OCI-LY1 (cell line): Measurements from ENCODE around the gene RASA3.

Experiments used
- H2AFZ ChIP-seq: fragments of 200-600 bp; sonication (generic), shearing (Covaris generic); 2 replicates; pipeline ENCODE4 v1.6.0; 2014; ENCODE audit warnings: antibody characterized with exemption, mild to moderate bottlenecking, low read length
- H3F3A ChIP-seq: fragments of 200-600 bp; sonication (generic), shearing (Covaris generic); 2 replicates; pipeline ENCODE4 v1.6.0; 2014; ENCODE audit warnings: mild to moderate bottlenecking, antibody characterized with exemption, low read length, moderate library complexity; ENCODE audit not compliant: insufficient read depth
- H3K27ac ChIP-seq: fragments of 200-600 bp; sonication (generic); 2 replicates; pipeline ENCODE4 v1.5.1; 2014; ENCODE audit warnings: low read length, mixed run types, mild to moderate bottlenecking, low read depth; ENCODE audit not compliant: poor library complexity, severe bottlenecking
- H3K27me3 ChIP-seq: fragments of 200-600 bp; sonication (generic); 2 replicates; pipeline ENCODE4 v1.6.0; 2014; ENCODE audit warnings: antibody characterized with exemption, mild to moderate bottlenecking, low read length, moderate library complexity; ENCODE audit not compliant: insufficient read depth
- H3K36me3 ChIP-seq: fragments of 200-600 bp; sonication (generic); 2 replicates; pipeline ENCODE4 v1.6.1; 2014; ENCODE audit warnings: mild to moderate bottlenecking, antibody characterized with exemption, low read length, moderate library complexity, mixed read lengths; ENCODE audit not compliant: insufficient read depth
- H3K4me1 ChIP-seq: fragments of 200-600 bp; sonication (generic); 2 replicates; pipeline ENCODE4 v1.5.1; 2014; ENCODE audit warnings: mild to moderate bottlenecking, low read length, moderate library complexity; ENCODE audit not compliant: insufficient read depth, severe bottlenecking
- H3K4me2 ChIP-seq: fragments of 200-600 bp; sonication (generic), shearing (Covaris generic); 2 replicates; pipeline ENCODE4 v1.6.1; 2014; ENCODE audit warnings: low read length
- H3K4me3 ChIP-seq: fragments of 200-600 bp; sonication (generic); 2 replicates; pipeline ENCODE4 v1.5.1; 2014; ENCODE audit warnings: low read length, low read depth, mild to moderate bottlenecking, mixed read lengths; ENCODE audit not compliant: poor library complexity, severe bottlenecking
- H3K79me2 ChIP-seq: fragments of 200-600 bp; shearing (Covaris generic); 2 replicates; pipeline ENCODE4 v1.6.1; 2016; ENCODE audit warnings: mixed run types, low read length, mixed read lengths; ENCODE audit not compliant: insufficient read depth
- H3K9ac ChIP-seq: fragments of 200-600 bp; sonication (generic), shearing (Covaris generic); 2 replicates; pipeline ENCODE4 v1.6.1; 2014; ENCODE audit warnings: mild to moderate bottlenecking, low read length, mixed read lengths
- H3K9me2 ChIP-seq: fragments of 200-600 bp; sonication (generic), shearing (Covaris generic); 2 replicates; pipeline ENCODE4 v1.6.1; 2014; ENCODE audit warnings: low read depth, mild to moderate bottlenecking, low read length, mixed read lengths
- H3K9me3 ChIP-seq: fragments of 200-600 bp; shearing (Covaris generic); 2 replicates; pipeline ENCODE4 v1.6.1; 2014; ENCODE audit warnings: low read length, mixed read lengths
- H4K20me1 ChIP-seq: fragments of 200-600 bp; sonication (generic), shearing (Covaris generic); 2 replicates; pipeline ENCODE4 v1.6.0; 2016; ENCODE audit warnings: mild to moderate bottlenecking, low read length; ENCODE audit not compliant: insufficient read depth
- CTCF ChIP-seq: fragments of 200-600 bp; sonication (generic), shearing (Covaris generic); IDR thresholded peaks from 2 replicates; pipeline ENCODE4 v1.5.1; 2017; ENCODE audit warnings: mild to moderate bottlenecking, antibody characterized with exemption, low read length, moderate library complexity, mixed read lengths
- EZH2 ChIP-seq: fragments of 200-600 bp; sonication (generic), shearing (Covaris generic); IDR thresholded peaks from 2 replicates; pipeline ENCODE4 v1.8.0; 2017; ENCODE audit warnings: borderline replicate concordance, mixed run types, mild to moderate bottlenecking, antibody characterized with exemption, low read length, moderate library complexity, mixed read lengths

Gene RASA3

GRCh38 chr13:114016321-114017027 lies 115.9 kb downstream of the RASA3 start:
- H3K9ac ChIP-seq, result no peak overlapping the region
- no peak overlapping the region for H3K4me2 ChIP-seq
- TF ChIP-seq CTCF (no peak), EZH2 (no peak)
- H3K9me3 ChIP-seq, result no peaks in the 10 kb centered on the region
- peaks cover 15% of the 10 kb centered on the region for H3K4me1 ChIP-seq
- H3K27me3 ChIP-seq, result no peaks in the 10 kb centered on the region
- no peak overlapping the region for H2AFZ ChIP-seq
- no peaks in the 10 kb centered on the region for H3K9me2 ChIP-seq
- no peak overlapping the region for H3K4me3 ChIP-seq
- H3F3A ChIP-seq, result no peaks in the 10 kb centered on the region
- H3K79me2 ChIP-seq, result no peaks in the 10 kb centered on the region
- no peaks in the 10 kb centered on the region for H4K20me1 ChIP-seq
- peaks cover 78% of the 10 kb centered on the region for H3K36me3 ChIP-seq
- no peak overlapping the region for H3K27ac ChIP-seq

- Histone ChIP-seq H3F3A (peaks cover 2% of the 10 kb centered on the region; the same call in 1 of the 2 replicates), H3K9me3 (no peaks in the 10 kb centered on the region), H3K27me3 (no peaks in the 10 kb centered on the region), H3K36me3 (peaks cover 80% of the 10 kb centered on the region), H3K4me3 (no peak overlapping the region), H3K9ac (no peak overlapping the region), H4K20me1 (no peaks in the 10 kb centered on the region), H3K79me2 (no peaks in the 10 kb centered on the region), H3K27ac (no peak overlapping the region), H2AFZ (no peak overlapping the region), H3K4me2 (no peak overlapping the region), H3K9me2 (no peaks in the 10 kb centered on the region), H3K4me1 (peaks cover 9% of the 10 kb centered on the region)
- TF ChIP-seq CTCF (no peak), EZH2 (no peak)
Measured at GRCh38 chr13:114015969-114016295, 116.5 kb downstream of the RASA3 start.

GRCh38 chr13:114015111-114015968 lies 117.1 kb downstream of the RASA3 start:
- no peaks in the 10 kb centered on the region for H3K9me2 ChIP-seq
- no peaks in the 10 kb centered on the region for H3K9me3 ChIP-seq
- peaks cover 78% of the 10 kb centered on the region for H3K36me3 ChIP-seq
- H3F3A ChIP-seq, result peaks cover 4% of the 10 kb centered on the region; the same call in 1 of the 2 replicates
- no peak overlapping the region for H3K9ac ChIP-seq
- peaks cover 3% of the 10 kb centered on the region for H3K4me1 ChIP-seq
- no peak overlapping the region for H3K4me2 ChIP-seq
- no peak overlapping the region for H3K4me3 ChIP-seq
- no peaks in the 10 kb centered on the region for H3K27me3 ChIP-seq
- no peaks in the 10 kb centered on the region for H4K20me1 ChIP-seq
- TF ChIP-seq CTCF (no peak), EZH2 (no peak)
- no peak overlapping the region for H3K27ac ChIP-seq
- no peak overlapping the region for H2AFZ ChIP-seq
- no peaks in the 10 kb centered on the region for H3K79me2 ChIP-seq
